Natural killer cell (primary cell): ENCODE results near the gene USP34. TPM values are rescaled to one million over a fixed set of nuclear protein-coding genes. Genes with fewer than 3 reads are reported as not detected.
A peak's percentile ranks its signal among the peaks of the same experiment; 100 is the strongest.

Source experiments
- ATAC-seq, 3 donors: fragments of 150-1000 bp in 2 of 3; fragments of 200-7000 bp in 1 of 3; cut with Tn5 transposase; 1 replicate in 1 of 3; 2 replicates in 2 of 3; pipeline ENCODE4 v1.10.0; 2021; ENCODE audit warnings: mild to moderate bottlenecking in 2 of 3, moderate library complexity in 2 of 3
- DNase-seq, 2 donors: peaks; one replicate each; pipeline versions ENCODE4 v3.0.0 to v3.0.0-alpha.2; 2013 to 2021; ENCODE audit warnings: mixed read lengths in 1 of 2
- H3K27ac ChIP-seq: one replicate; pipeline ENCODE4 v1.5.1; 2013; ENCODE audit warnings: mild to moderate bottlenecking, low read length
- H3K27me3 ChIP-seq: one replicate; pipeline ENCODE4 v1.6.1; 2013; ENCODE audit warnings: low read length; ENCODE audit not compliant: control insufficient read depth, insufficient read depth
- H3K36me3 ChIP-seq: one replicate; pipeline ENCODE4 v1.6.1; 2013; ENCODE audit warnings: low read length; ENCODE audit not compliant: control insufficient read depth, insufficient read depth
- H3K4me1 ChIP-seq: one replicate; pipeline ENCODE4 v1.6.1; 2013; ENCODE audit warnings: low read length; ENCODE audit not compliant: control insufficient read depth, insufficient read depth
- H3K4me3 ChIP-seq: one replicate; pipeline ENCODE4 v1.5.1; 2013; ENCODE audit warnings: low read length
- H3K9me3 ChIP-seq: one replicate; pipeline ENCODE4 v1.6.1; 2013; ENCODE audit warnings: low read length; ENCODE audit not compliant: control insufficient read depth, insufficient read depth
- H3K27ac Mint-ChIP-seq, 2 donors: one replicate each; pipeline ENCODE4 v1.8.0; 2022; ENCODE audit warnings: mild to moderate bottlenecking in 2 of 2, mixed read lengths in 2 of 2, moderate library complexity in 1 of 2
- H3K27me3 Mint-ChIP-seq, 2 donors: one replicate each; pipeline ENCODE4 v1.8.0; 2022; ENCODE audit warnings: low read depth in 2 of 2, mixed read lengths in 2 of 2
- H3K36me3 Mint-ChIP-seq: one replicate; pipeline ENCODE4 v1.8.0; 2022; ENCODE audit warnings: mixed read lengths
- H3K4me1 Mint-ChIP-seq, 2 donors: one replicate each; pipeline ENCODE4 v1.8.0; 2022; ENCODE audit warnings: mixed read lengths in 2 of 2
- H3K4me3 Mint-ChIP-seq: one replicate; pipeline ENCODE4 v1.8.0; 2022; ENCODE audit warnings: mild to moderate bottlenecking, moderate library complexity, mixed read lengths
- H3K9me3 Mint-ChIP-seq, 2 donors: one replicate each; pipeline ENCODE4 v1.8.0; 2022; ENCODE audit warnings: mixed read lengths in 2 of 2
- CTCF ChIP-seq: fragments of 200-600 bp; IDR thresholded peaks from one replicate; pipeline ENCODE4 v1.8.0; 2022; ENCODE audit warnings: antibody characterized with exemption
- WGBS: methylation state at CpG from one replicate; pipeline ENCODE4 v1.1.7; 2013; ENCODE audit warnings: missing lambda C conversion rate; ENCODE audit not compliant: insufficient coverage; 5-methylcytosine and 5-hydroxymethylcytosine counted together
- intact Hi-C: fragments of 100-400 bp; cut with micrococcal nuclease; formaldehyde crosslinking; loops from one replicate; pipeline ENCODE4 v1.14.2; 2022
- total RNA-seq, 4 donors: library from RNA; stranded (reverse); fragments of 120-200 nt in 1 of 4; gene quantifications; one replicate each; pipeline versions ENCODE4 v1.2.3 to v1.2.4, GENCODE V29; 2013 to 2022

The USP34 gene
- total RNA-seq, 3 donors from 2014 or later (not counting 1 experiment from before 2014, with no cell fraction given): 184 to 204 (median 199) TPM

GRCh38 chr2:61162721-61163120 is 308.2 kb downstream of the USP34 start:
- DNase-seq (no peak), ATAC-seq (no peak)
- Histone ChIP-seq H3K27me3 (no peaks in the 10 kb centered on the region), H3K9me3 (no peaks in the 10 kb centered on the region), H3K36me3 (peaks cover 16% of the 10 kb centered on the region), H3K27ac (no peak overlapping the region), H3K4me3 (no peak overlapping the region), H3K4me1 (no peaks in the 10 kb centered on the region)
- WGBS: 90% methylated on average over 5 of the region's 5 CpGs
- peaks cover 38% of the 10 kb centered on the region for H3K36me3 Mint-ChIP-seq
- no peak overlapping the region for H3K27ac Mint-ChIP-seq
- H3K4me1 Mint-ChIP-seq: peaks cover 6 to 18% of the 10 kb centered on the region in 2 donors
- TF ChIP-seq CTCF: no peak
- no peaks in the 10 kb centered on the region for H3K27me3 Mint-ChIP-seq
- intact Hi-C loops: no loop called here
- peaks cover 0 to 6% of the 10 kb centered on the region in 2 donors for H3K9me3 Mint-ChIP-seq
- no peak overlapping the region for H3K4me3 Mint-ChIP-seq

GRCh38 chr2:61161888-61162287 is 309.0 kb downstream of the USP34 start, which contains the start of gene C2orf74:
Gene C2orf74 (plus strand): TSS chr2:61162188. CDS start chr2:61162515, 327 bp downstream.
- Histone ChIP-seq H3K36me3 (peaks cover 16% of the 10 kb centered on the region), H3K27ac (no peak within 1 kb of the TSS), H3K9me3 (no peaks in the 10 kb centered on the region), H3K4me1 (no peaks in the 10 kb centered on the region), H3K4me3 (no peak within 1 kb of the TSS), H3K27me3 (no peaks in the 10 kb centered on the region)
- Mint-ChIP-seq H3K9me3 (peaks cover 0 to 6% of the 10 kb centered on the region in 2 donors), H3K4me3 (no peak within 1 kb of the TSS), H3K27me3 (no peaks in the 10 kb centered on the region), H3K36me3 (peaks cover 38% of the 10 kb centered on the region), H3K27ac (no peak within 1 kb of the TSS), H3K4me1 (peaks cover 6 to 18% of the 10 kb centered on the region in 2 donors)
- DNase-seq (no peak), ATAC-seq (no peak)
- no peak for TF ChIP-seq CTCF
- intact Hi-C loops: no loop called here
- 89% methylated on average over 3 of the region's 5 CpGs for WGBS

GRCh38 chr2:61158356-61158955 is 312.4 kb downstream of the USP34 start:
- no peak overlapping the region for H3K27ac ChIP-seq

More at GRCh38 chr2:61158356-61158955, 312.4 kb downstream of the USP34 start:
- intact Hi-C loops: no loop called here
- H3K9me3 Mint-ChIP-seq: peaks cover 0 to 6% of the 10 kb centered on the region in 2 donors
- H3K36me3 ChIP-seq: peaks cover 3% of the 10 kb centered on the region
- H3K4me3 ChIP-seq: no peak overlapping the region
- TF ChIP-seq CTCF: no peak
- ATAC-seq (no peak), DNase-seq (no peak)
- H3K4me3 Mint-ChIP-seq: no peak overlapping the region
- peaks cover 6 to 18% of the 10 kb centered on the region in 2 donors for H3K4me1 Mint-ChIP-seq
- H3K36me3 Mint-ChIP-seq: peaks cover 31% of the 10 kb centered on the region
- peak overlapping the region; percentile 2 to 15 for H3K27ac Mint-ChIP-seq
- 88% methylated on average over 3 of the region's 3 CpGs for WGBS
- no peaks in the 10 kb centered on the region for H3K27me3 Mint-ChIP-seq
- no peaks in the 10 kb centered on the region for H3K27me3 ChIP-seq
- no peaks in the 10 kb centered on the region for H3K9me3 ChIP-seq
- H3K4me1 ChIP-seq: no peaks in the 10 kb centered on the region
